ENCODE measurements around the gene LRPPRC.
A peak's percentile ranks its signal among the peaks of the same experiment; 100 is the strongest.
"Not testable (repeated sequence)": the region's sequence is repeated elsewhere in the genome, so short reads cannot be mapped to it uniquely, and the experiment has no call there.

The LRPPRC gene

GRCh38 chr2:43977677-43978375 is 18.0 kb downstream of the LRPPRC start:
- DNase-seq (ENCODE audit: low read depth), result peak; percentile 51

DNA sequence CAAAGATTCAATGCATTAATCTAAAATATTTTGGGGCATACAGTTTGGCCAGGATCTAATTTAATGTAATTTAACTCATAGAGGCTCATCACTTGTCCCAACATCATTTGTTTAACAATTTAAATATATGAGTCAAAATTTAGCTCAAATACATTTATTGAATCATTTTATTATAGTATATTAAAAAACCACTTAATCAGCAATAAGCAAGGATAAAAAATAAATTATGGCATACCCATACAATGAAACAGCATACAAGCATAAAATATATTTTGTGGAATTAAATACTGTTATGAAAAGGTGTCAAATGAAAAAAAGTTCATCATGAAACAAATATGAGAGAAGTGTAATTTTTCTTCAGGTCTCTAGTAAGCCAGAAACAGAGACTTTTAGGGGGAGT is 34.9 kb downstream of the LRPPRC start:
- no peak for DNase-seq (ENCODE audit: low read depth)

DNA sequence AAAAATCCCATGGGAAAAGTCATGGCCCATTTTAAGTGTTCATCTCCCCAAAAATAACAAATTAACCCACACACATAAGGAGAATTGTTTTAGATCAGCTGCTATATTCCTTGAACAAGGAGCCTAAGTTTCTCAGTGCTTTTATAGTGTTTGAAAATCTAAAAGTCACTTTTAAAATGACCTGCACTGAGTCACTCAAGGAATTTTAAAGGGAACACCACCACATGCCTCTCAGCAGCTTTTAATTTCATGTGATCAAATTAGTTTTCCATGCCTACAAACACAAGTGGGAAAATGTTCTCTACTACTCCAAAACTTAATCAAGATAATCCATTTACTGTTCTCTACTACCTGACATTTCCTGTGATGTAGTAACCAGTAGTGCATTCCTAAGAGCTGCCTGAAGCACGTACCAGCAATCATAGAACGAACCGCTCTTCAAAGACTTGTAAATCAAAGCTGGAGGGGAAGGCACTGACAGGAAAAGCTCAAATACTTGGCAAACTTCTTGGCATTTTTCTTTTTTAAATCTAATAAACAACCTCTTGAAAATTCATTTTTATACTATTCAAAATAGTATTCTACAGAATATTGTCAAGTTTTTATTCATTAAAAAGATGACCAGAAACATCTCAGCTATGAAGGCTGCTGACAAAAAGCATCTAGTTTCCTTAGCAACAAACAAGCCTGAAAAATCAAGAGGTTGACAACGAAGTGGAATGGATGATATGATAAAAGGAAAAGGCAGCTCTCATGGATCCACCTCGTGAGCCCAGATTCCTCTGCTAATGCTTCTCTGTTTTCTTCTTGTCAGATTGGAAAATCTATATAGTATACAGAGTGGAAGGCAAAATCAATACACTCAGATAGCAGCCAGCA is 37.2 kb downstream of the LRPPRC start:
- DNase-seq (ENCODE audit: low read depth), result peak; percentile 75

DNA sequence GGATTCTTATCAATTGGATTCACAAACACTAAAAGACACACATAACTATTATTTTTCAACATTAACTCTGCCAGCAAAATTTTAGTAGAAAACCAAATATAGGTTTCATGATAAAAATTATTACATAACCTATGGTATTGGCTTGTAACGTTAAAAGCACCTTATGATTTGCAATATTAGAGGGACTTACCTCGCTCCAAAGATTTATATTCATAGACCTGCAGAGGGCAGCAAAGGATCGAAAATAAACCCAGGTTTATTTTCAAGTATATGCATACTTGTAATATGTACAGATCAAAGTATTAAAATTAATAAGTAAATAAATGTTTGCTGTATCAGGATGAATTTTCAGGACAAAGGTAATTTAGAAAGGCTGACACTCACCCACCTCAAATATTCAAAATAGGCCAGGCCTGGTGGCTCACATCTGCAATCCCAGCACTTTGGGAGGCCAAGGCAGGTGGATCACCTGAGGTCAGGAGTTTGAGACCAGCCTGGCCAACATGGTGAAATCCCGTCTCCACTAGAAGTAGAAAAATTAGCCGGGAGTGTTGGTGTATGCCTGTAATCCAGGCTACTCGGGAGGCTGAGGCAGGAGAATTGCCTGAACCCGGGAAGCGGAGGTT is 45.3 kb downstream of the LRPPRC start:
- DNase-seq (ENCODE audit: low read depth), result peak; percentile 48

GRCh38 chr2:43948370-43948769 is 47.4 kb downstream of the LRPPRC start:
- DNase-seq (ENCODE audit: low read depth), result peak; percentile 8

DNA sequence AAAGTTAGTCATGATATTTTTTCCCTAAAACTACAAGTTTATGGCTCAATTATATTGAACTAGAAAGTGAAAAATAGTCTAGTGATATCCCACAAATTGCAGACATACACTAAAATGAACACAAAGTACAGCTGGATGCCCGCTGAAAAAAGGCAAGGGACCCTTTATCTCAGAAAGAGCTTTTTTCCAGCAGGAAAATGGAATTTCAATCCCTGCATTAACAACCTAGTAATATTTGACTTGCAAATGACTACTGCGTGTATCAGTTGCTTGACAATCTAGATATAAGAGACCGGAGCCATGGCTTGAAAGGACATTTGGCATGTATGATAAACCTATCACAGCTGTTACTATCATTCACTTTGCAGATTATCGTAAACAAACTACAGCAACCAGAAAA is 49.1 kb downstream of the LRPPRC start:
- DNase-seq (ENCODE audit: low read depth), result no peak

DNA sequence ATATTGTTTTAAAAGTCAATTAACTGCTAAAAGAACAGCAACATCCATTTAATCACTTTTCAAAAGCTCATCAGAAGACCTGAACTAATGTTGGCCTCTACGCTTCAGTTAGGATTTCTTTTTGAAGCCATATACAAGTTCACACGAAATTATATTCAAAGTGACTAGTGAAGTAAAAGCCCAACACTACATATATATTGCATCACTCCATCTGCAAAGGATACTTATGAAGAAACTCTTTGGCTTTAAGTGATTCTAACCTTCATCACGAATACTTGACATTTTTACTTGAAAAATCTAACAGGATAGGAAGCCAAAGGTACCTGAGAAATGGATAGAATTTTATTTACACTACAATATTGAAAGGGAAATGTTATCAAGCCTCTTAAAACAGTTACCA is 50.4 kb downstream of the LRPPRC start:
- no peak for DNase-seq (ENCODE audit: low read depth)

GRCh38 chr2:43944915-43945314 is 50.9 kb downstream of the LRPPRC start:
- DNase-seq (ENCODE audit: low read depth), result no peak

DNA sequence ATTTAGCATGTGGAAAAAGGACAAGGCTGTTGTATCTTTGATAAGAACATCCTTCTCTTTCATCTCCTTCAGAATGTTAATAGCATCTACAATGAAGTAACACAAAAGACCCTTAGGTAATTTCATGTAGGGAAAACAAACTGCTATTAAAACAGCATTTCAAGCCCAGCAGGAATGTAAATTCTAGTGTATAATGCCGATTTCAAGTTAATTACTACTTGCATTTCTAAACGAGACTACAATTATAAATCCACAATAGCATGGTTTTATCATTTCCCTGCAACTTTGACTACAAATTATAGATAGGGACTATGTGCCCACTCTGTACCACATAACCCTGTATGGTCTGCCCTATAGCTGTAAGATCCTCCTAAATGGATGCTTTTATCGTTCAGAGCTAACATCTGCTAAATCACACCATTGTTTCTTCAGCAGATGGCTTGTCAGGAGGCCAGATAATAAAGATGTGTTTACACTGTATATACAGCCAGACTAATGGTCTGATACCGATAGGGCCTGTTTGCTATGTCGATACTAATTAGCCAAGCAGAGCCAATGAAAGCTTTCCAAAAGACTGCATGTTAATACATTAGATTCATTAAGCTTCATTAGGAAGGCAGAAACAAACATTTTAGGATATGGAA is 51.9 kb downstream of the LRPPRC start:
- no peak for DNase-seq (ENCODE audit: low read depth)

DNA sequence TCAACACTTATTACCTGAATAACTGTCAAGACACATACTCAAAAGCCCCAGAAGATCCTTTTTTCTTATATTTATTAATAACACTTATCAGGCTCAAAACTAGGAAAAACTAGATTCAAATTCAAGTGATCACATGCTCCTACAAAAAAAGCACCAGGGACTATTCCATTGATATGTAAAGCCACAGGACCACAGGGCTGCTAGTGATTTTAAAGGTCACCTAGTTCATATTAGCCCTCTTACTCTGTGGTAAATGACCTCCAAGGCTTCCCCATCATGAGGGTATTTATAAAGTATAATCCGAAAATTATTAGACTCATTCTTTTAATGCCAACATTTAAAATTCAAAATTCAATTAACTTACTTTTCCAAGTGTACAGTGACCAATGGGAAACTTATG is 52.5 kb downstream of the LRPPRC start:
- DNase-seq (ENCODE audit: low read depth), result no peak

DNA sequence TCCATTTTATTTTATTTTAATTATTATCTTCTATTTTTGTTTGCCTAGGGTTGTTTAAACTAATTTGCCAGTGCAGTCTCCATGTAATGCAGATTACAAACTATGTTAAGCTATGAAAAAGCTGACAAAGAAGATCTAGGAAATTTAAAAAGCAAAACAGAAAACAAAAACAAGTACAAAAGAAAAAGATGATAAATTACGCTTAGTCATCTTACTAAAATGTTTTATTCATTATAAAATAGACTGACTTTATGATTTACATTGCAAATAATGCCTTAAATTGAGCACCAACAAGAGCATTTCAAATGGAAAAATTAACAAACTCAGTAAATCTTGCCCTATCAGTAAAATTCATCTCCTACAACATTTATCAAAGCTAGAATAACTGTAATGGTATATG is 52.9 kb downstream of the LRPPRC start:
- DNase-seq (ENCODE audit: low read depth), result no peak

- DNase-seq (ENCODE audit: low read depth), result no peak
These were observed 53.8 kb downstream of the LRPPRC start for GRCh38 chr2:43941966-43942365.

GRCh38 chr2:43941359-43941758 is 54.4 kb downstream of the LRPPRC start:
- no peak for DNase-seq (ENCODE audit: low read depth)

GRCh38 chr2:43939695-43940256 is 56.0 kb downstream of the LRPPRC start:
- no peak for DNase-seq (ENCODE audit: low read depth)

DNA sequence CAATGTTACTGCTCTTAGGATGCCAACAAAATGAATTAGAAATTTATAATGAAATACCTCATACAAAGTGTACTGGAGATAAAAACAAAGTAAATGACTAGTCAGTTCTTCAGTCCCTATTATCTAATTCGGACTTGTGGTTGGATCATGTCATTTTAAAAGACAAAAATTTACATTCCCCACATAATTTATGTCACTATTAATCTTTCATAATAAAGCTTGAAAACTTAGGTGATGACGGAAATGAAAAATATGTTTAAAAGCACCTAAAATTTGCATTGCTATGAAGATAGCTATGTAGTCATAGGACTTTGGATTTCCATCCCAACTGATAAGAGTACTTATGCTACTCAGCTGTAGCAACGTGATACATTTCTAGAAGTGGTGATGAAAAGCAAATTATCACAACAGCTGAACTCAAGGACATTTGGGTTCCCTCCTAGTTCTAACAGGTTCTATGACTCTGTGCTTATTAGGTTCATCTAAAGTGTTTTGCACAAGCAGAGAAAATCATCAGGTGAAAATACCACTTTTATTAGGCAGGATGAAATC is 58.4 kb downstream of the LRPPRC start:
- peak; percentile 59 for DNase-seq (ENCODE audit: low read depth)

GRCh38 chr2:43934567-43934966 is 61.2 kb downstream of the LRPPRC start:
- DNase-seq (ENCODE audit: low read depth), result peak; percentile 59

GRCh38 chr2:43931293-43931692 is 64.5 kb downstream of the LRPPRC start:
- no peak for DNase-seq (ENCODE audit: low read depth)

GRCh38 chr2:43927442-43927841 is 68.3 kb downstream of the LRPPRC start:
- DNase-seq (ENCODE audit: low read depth), result no peak

- DNase-seq (ENCODE audit: low read depth), result no peak
These were observed 70.4 kb downstream of the LRPPRC start for GRCh38 chr2:43925431-43925830.

GRCh38 chr2:43924463-43924862 is 71.3 kb downstream of the LRPPRC start:
- no peak for DNase-seq (ENCODE audit: low read depth)

DNA sequence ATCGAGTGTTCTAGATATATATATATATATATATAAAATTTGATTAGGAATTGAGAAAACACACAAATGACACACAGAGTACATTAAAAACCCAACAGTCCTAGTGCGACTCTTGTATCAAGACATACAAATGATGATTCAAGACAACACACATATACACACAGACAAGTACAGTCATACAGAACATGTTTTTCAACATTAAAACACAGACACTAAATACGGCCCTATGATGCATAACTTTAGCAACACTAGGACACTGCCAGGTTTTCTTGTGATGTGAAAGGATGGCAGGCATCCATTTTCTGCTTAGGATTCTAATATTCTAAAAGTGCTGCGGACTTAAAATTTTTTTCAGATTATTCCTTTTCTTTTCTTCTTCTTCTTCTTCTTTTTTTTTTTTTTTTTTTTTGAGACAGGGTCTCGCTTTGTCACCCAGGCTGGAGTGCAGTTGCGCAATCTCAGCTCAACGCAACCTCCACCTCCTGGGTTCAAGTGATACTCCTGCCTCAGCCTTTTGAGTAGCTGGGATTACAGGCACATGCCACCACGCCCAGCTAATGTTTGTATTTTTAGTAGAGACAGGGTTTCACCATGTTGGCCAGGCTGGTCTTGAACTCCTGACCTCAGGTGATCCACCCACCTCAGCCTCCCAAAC is 84.5 kb downstream of the LRPPRC start:
- not testable (repeated sequence) for DNase-seq (ENCODE audit: low read depth)
